Naive thymus-derived CD4-positive, alpha-beta T cell (primary cell): ENCODE results near the gene CFAP57. TPM values are rescaled to one million over a fixed set of nuclear protein-coding genes. Genes with fewer than 3 reads are reported as not detected.

Experiments used
- ATAC-seq: fragments of 150-1000 bp; cut with Tn5 transposase; 2 replicates; pipeline ENCODE4 v1.10.0; 2021; ENCODE audit warnings: mild to moderate bottlenecking, moderate library complexity
- CTCF ChIA-PET: fragments of 350-600 bp; sonication (Branson Sonifier 250); formaldehyde crosslinking; loops from one replicate; lab custom pipeline; 2021; ENCODE audit warnings: antibody characterized with exemption; lab: Charles Lee
- POLR2A ChIA-PET: fragments of 350-600 bp; sonication (Branson Sonifier 250); formaldehyde crosslinking; loops from one replicate; lab custom pipeline; 2021; ENCODE audit warnings: antibody characterized with exemption, inconsistent platforms; lab: Charles Lee
- DNase-seq, 9 donors: peaks; one replicate each; pipeline versions ENCODE4 v3.0.0 to v3.0.0-alpha.2; 2020 to 2022; ENCODE audit warnings: mixed read lengths in 1 of 9
- H3K27ac ChIP-seq: one replicate; pipeline ENCODE4 v1.7.0; 2013; ENCODE audit warnings: mild to moderate bottlenecking, low read depth, low read length, moderate library complexity
- H3K27me3 ChIP-seq, 2 donors: one replicate each; pipeline ENCODE4 v1.7.0; 2013; ENCODE audit warnings: low read length in 2 of 2, mild to moderate bottlenecking in 2 of 2, moderate library complexity in 2 of 2; ENCODE audit not compliant: control insufficient read depth in 2 of 2, insufficient read depth in 2 of 2
- H3K36me3 ChIP-seq, 3 experiments: 1 replicate in 2 of 3; 2 replicates in 1 of 3; pipeline ENCODE4 v1.7.0; 2013; ENCODE audit warnings: low read length in 3 of 3, mild to moderate bottlenecking in 3 of 3, moderate library complexity in 1 of 3; ENCODE audit not compliant: insufficient read depth in 3 of 3, control insufficient read depth in 2 of 3
- H3K4me1 ChIP-seq, 2 donors: one replicate each; pipeline ENCODE4 v1.7.0; 2013; ENCODE audit warnings: low read length in 2 of 2, mild to moderate bottlenecking in 2 of 2, moderate library complexity in 1 of 2; ENCODE audit not compliant: control insufficient read depth in 2 of 2, insufficient read depth in 2 of 2
- H3K4me3 ChIP-seq: 2 replicates; pipeline ENCODE4 v1.7.0; 2013; ENCODE audit warnings: mild to moderate bottlenecking, low read length
- H3K9me3 ChIP-seq, 3 experiments: 1 replicate in 2 of 3; 2 replicates in 1 of 3; pipeline ENCODE4 v1.7.0; 2013; ENCODE audit warnings: low read length in 3 of 3; ENCODE audit not compliant: control insufficient read depth in 2 of 3
- H3K27ac Mint-ChIP-seq, 9 donors: one replicate each; pipeline ENCODE4 v1.8.0; 2020 to 2022; ENCODE audit warnings: mixed read lengths in 9 of 9, mild to moderate bottlenecking in 8 of 9, moderate library complexity in 5 of 9, inconsistent platforms in 2 of 9
- H3K27me3 Mint-ChIP-seq, 5 donors: one replicate each; pipeline ENCODE4 v1.8.0; 2021 to 2022; ENCODE audit warnings: mixed read lengths in 5 of 5, mild to moderate bottlenecking in 1 of 5
- H3K36me3 Mint-ChIP-seq, 5 donors: one replicate each; pipeline ENCODE4 v1.8.0; 2020 to 2022; ENCODE audit warnings: mixed read lengths in 5 of 5, mild to moderate bottlenecking in 3 of 5, inconsistent platforms in 1 of 5
- H3K4me1 Mint-ChIP-seq, 7 donors: one replicate each; pipeline ENCODE4 v1.8.0; 2020 to 2022; ENCODE audit warnings: mixed read lengths in 7 of 7, mild to moderate bottlenecking in 3 of 7, inconsistent platforms in 1 of 7
- H3K4me3 Mint-ChIP-seq, 10 donors: one replicate each; pipeline ENCODE4 v1.8.0; 2020 to 2022; ENCODE audit warnings: mild to moderate bottlenecking in 10 of 10, mixed read lengths in 10 of 10, moderate library complexity in 6 of 10, inconsistent platforms in 2 of 10
- H3K9me3 Mint-ChIP-seq, 11 donors: one replicate each; pipeline ENCODE4 v1.8.0; 2020 to 2022; ENCODE audit warnings: mixed read lengths in 11 of 11, mild to moderate bottlenecking in 4 of 11, inconsistent platforms in 1 of 11, moderate library complexity in 1 of 11
- intact Hi-C, 2 donors: fragments of 100-400 bp; cut with micrococcal nuclease; formaldehyde crosslinking; loops; one replicate each; pipeline ENCODE4 v1.15.1; 2023
- polyA plus RNA-seq, 2 donors: library from polyadenylated mRNA; unstranded; fragments of 300-500 nt; fragmentation: Illumina TruSeq; gene quantifications; one replicate each; pipeline ENCODE4 v1.2.3, GENCODE V29; 2021
- total RNA-seq, 6 experiments: library from RNA in 5 of 6; stranded (reverse) in 5 of 6; gene quantifications; 1 replicate in 5 of 6; 2 replicates in 1 of 6; pipeline ENCODE4 v1.2.3 and lab custom pipeline; 2021 to 2026

CFAP57 gene
- total and polyA plus RNA-seq, 7 experiments from 2014 or later, result 0.07 TPM; not detected in 6

DNA sequence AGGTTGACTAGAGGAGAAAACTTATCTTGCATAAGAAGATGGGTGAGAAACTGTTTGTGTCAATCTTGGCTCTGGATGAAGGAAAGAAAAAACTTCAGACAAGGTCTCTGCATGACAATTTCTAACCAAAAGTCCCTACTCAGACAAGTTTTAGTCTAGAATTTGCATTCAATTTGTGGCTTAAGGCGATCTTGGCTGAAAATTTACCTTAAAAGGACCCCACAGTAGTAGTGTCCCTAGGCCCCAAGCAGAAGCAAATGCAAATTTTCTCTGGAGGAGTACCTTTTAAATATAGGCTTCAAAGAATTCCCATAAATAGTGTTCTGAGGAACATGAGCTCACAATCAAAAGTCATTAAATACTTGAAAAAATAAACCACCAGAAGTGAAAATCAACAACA, 80.1 kb downstream of the CFAP57 start:
- Histone ChIP-seq H3K36me3 (no peaks in the 10 kb centered on the region), H3K27me3 (no peaks in the 10 kb centered on the region), H3K27ac (no peak overlapping the region), H3K4me3 (no peak overlapping the region), H3K4me1 (no peaks in the 10 kb centered on the region), H3K9me3 (no peaks in the 10 kb centered on the region)
- ChIA-PET POLR2A (no interaction called here), CTCF (no interaction called here)
- Mint-ChIP-seq H3K4me1 (no peaks in the 10 kb centered on the region), H3K9me3 (peaks cover 0 to 2% (median 0%) of the 10 kb centered on the region in 11 donors), H3K36me3 (no peaks in the 10 kb centered on the region), H3K27ac (no peak overlapping the region), H3K4me3 (no peak overlapping the region), H3K27me3 (peaks cover 0 to 22% (median 0%) of the 10 kb centered on the region in 5 donors)
- ATAC-seq, result no peak
- no peak for DNase-seq
- intact Hi-C loops, result no loop called here

DNA sequence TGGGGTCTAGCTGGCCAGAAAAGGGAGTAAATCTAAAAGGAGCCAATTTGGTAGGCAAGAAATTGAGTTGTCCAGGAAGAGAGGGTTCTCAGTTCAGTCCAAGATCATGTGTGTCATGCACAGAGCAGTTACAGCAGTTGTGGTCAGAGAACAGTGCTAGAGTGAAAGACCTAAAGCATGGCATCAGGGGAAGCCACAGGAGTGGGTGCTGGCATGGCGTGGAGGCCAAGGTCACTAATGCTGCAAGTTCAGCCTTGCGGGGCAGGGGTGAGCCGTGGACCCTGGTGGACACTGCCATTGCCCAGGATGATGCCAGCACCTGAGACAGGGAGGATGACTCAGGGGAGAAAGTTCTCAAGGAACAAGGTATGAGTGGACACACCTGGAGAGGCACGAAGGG, 81.0 kb downstream of the CFAP57 start:
- H3K27ac Mint-ChIP-seq, result peak overlapping the region in 1 of 9 donors; percentile 46
- no peak for DNase-seq
- Histone ChIP-seq H3K4me3 (no peak overlapping the region), H3K27ac (no peak overlapping the region), H3K36me3 (no peaks in the 10 kb centered on the region), H3K27me3 (no peaks in the 10 kb centered on the region), H3K4me1 (no peaks in the 10 kb centered on the region), H3K9me3 (no peaks in the 10 kb centered on the region)
- CTCF ChIA-PET, result no interaction called here
- H3K4me1 Mint-ChIP-seq, result no peaks in the 10 kb centered on the region
- H3K36me3 Mint-ChIP-seq, result no peaks in the 10 kb centered on the region
- no peak overlapping the region for H3K4me3 Mint-ChIP-seq
- H3K9me3 Mint-ChIP-seq, result peaks cover 0 to 5% (median 0%) of the 10 kb centered on the region in 11 donors
- peaks cover 0 to 21% (median 0%) of the 10 kb centered on the region in 5 donors for H3K27me3 Mint-ChIP-seq
- POLR2A ChIA-PET, result interaction anchor here (0.6 kb wide), 1 partner anchor 437 kb away, joined by 3 read pairs; no protein-coding TSS in a partner anchor
- no peak for ATAC-seq
- intact Hi-C loops, result no loop called here

DNA sequence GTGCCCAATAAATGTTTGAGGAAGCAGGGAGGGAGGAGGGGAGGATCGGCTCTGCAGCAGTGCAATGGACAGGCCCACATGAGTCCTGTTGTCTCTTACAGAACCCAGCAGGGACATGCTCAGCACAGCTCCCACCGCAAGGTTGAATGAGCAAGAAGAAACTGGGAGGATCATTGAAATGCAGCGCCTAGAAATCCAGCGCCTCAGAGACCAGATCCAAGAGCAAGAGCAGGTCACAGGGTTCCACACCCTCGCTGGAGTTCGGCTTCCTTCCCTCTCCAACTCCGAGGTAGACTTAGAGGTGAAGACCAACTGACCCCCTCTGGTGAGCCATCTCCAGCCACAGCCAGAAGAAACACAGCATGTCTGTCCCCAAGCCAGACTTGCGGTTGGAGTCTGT, 81.7 kb downstream of the CFAP57 start:
- Histone ChIP-seq H3K36me3 (no peaks in the 10 kb centered on the region), H3K9me3 (no peaks in the 10 kb centered on the region), H3K27me3 (no peaks in the 10 kb centered on the region), H3K27ac (no peak overlapping the region), H3K4me1 (no peaks in the 10 kb centered on the region), H3K4me3 (no peak overlapping the region)
- intact Hi-C loops, result no loop called here
- ATAC-seq, result no peak
- Mint-ChIP-seq H3K27me3 (peaks cover 0 to 21% (median 0%) of the 10 kb centered on the region in 5 donors), H3K4me1 (no peaks in the 10 kb centered on the region), H3K9me3 (peaks cover 0 to 8% (median 0%) of the 10 kb centered on the region in 11 donors), H3K36me3 (no peaks in the 10 kb centered on the region), H3K4me3 (no peak overlapping the region), H3K27ac (no peak overlapping the region)
- no peak for DNase-seq
- POLR2A ChIA-PET, result no interaction called here
- CTCF ChIA-PET, result no interaction called here

DNA sequence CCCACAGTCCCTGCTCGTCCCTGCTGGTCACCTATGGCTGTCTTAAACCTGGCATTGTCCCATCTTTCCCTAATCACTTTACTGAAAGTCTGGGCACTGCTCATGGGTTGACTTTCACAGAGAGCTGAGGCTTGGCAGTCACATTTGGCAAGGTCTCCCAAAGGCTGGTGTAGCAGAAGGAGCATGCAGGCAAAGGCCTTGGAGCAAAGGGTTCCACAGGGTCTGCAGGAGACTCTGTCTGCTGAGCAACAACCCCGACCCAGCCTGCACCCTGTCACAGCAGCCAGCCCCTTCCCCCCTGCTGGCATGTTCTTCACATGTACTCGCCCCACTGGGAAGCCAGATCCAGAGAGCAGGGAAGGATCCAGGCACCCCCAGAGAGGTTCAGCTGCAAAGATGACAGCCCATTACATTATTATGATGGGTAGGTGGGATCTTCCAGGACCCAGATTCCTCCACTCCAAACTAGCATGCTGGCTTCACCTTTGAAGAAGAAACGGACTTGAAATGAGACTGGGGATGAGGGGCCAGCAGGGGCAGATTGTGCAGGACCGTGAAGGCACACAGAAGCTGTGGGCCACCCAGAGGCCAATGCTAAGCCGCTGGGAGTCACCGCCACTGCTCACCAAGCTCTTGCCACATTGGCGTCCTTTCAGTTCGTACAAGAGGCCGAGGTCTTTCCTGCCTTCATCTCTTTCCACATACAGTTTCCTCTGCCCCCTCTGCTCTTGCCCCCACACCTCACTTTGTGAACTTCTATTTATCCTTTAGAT, 83.5 kb downstream of the CFAP57 start:
- POLR2A ChIA-PET, result no interaction called here
- Mint-ChIP-seq H3K9me3 (peaks cover 0 to 8% (median 0%) of the 10 kb centered on the region in 11 donors), H3K27ac (no peak overlapping the region), H3K4me3 (no peak overlapping the region), H3K4me1 (no peaks in the 10 kb centered on the region), H3K27me3 (peaks cover 0 to 21% (median 0%) of the 10 kb centered on the region in 5 donors), H3K36me3 (no peaks in the 10 kb centered on the region)
- DNase-seq, result no peak
- Histone ChIP-seq H3K4me3 (no peak overlapping the region), H3K4me1 (no peaks in the 10 kb centered on the region), H3K27me3 (no peaks in the 10 kb centered on the region), H3K36me3 (no peaks in the 10 kb centered on the region), H3K27ac (no peak overlapping the region), H3K9me3 (no peaks in the 10 kb centered on the region)
- CTCF ChIA-PET, result no interaction called here
- intact Hi-C loops, result no loop called here
- ATAC-seq, result no peak

GRCh38 chr1:43256675-43257570, 84.8 kb downstream of the CFAP57 start:
- no peak overlapping the region for H3K4me3 Mint-ChIP-seq
- no peak for DNase-seq

GRCh38 chr1:43258370-43258769, 86.2 kb downstream of the CFAP57 start:
- peaks cover 0 to 16% (median 2%) of the 10 kb centered on the region in 11 donors for H3K9me3 Mint-ChIP-seq
- H3K27ac Mint-ChIP-seq, result no peak overlapping the region
- intact Hi-C loops, result no loop called here
- no peaks in the 10 kb centered on the region for H3K36me3 ChIP-seq
- no peak overlapping the region for H3K4me3 ChIP-seq
- no peaks in the 10 kb centered on the region for H3K9me3 ChIP-seq
- DNase-seq (no peak), ATAC-seq (no peak)
- ChIA-PET CTCF (no interaction called here), POLR2A (no interaction called here)
- H3K4me3 Mint-ChIP-seq, result no peak overlapping the region
- peaks cover 0 to 14% (median 0%) of the 10 kb centered on the region in 5 donors for H3K27me3 Mint-ChIP-seq
- H3K36me3 Mint-ChIP-seq, result peaks cover 0 to 4% (median 0%) of the 10 kb centered on the region in 5 donors
- H3K4me1 ChIP-seq, result no peaks in the 10 kb centered on the region
- H3K4me1 Mint-ChIP-seq, result no peaks in the 10 kb centered on the region
- H3K27ac ChIP-seq, result no peak overlapping the region
- no peaks in the 10 kb centered on the region for H3K27me3 ChIP-seq

More at GRCh38 chr1:43256675-43257570, 84.8 kb downstream of the CFAP57 start:
- CTCF ChIA-PET, result no interaction called here
- POLR2A ChIA-PET, result no interaction called here
- H3K27ac Mint-ChIP-seq, result no peak overlapping the region
- peaks cover 0 to 3% (median 0%) of the 10 kb centered on the region in 5 donors for H3K36me3 Mint-ChIP-seq
- Histone ChIP-seq H3K36me3 (no peaks in the 10 kb centered on the region), H3K9me3 (no peaks in the 10 kb centered on the region), H3K27ac (no peak overlapping the region), H3K4me1 (no peaks in the 10 kb centered on the region), H3K27me3 (no peaks in the 10 kb centered on the region), H3K4me3 (no peak overlapping the region)
- intact Hi-C loops, result no loop called here
- no peak for ATAC-seq
- H3K9me3 Mint-ChIP-seq, result peaks cover 0 to 10% (median 0%) of the 10 kb centered on the region in 11 donors
- no peaks in the 10 kb centered on the region for H3K4me1 Mint-ChIP-seq
- H3K27me3 Mint-ChIP-seq, result peaks cover 0 to 22% (median 0%) of the 10 kb centered on the region in 5 donors
